Colon (tissue), 2 donors: ENCODE data around the gene TRAPPC5.

Source experiments
- FAIRE-seq: peaks from 2 replicates; lab custom pipeline; 2012; peaks lifted over from hg19 to GRCh38; lab: Jason Lieb, UNC
- donor health status: control.
- donor health status: control.

Gene TRAPPC5

GRCh38 chr19:7645656-7646425 lies 34.8 kb upstream of the TRAPPC5 start:
- FAIRE-seq, result no peak

DNA sequence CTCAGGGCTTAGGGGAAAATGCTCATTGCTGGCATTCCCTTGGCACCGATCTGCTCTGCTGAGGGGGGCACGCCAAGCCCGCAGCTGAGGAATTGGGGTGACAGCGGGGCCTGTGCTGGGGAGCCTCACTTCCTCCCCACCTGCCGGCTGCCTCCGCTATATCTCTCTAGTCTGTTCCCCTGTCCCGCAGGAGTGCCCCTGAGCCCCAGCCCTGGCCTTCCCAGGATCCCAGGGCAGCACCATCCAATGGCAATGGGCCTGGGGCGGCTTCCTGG lies 34.3 kb upstream of the TRAPPC5 start:
- FAIRE-seq, result no peak

- no peak for FAIRE-seq
Measured at GRCh38 chr19:7647156-7647555, 33.5 kb upstream of the TRAPPC5 start.

DNA sequence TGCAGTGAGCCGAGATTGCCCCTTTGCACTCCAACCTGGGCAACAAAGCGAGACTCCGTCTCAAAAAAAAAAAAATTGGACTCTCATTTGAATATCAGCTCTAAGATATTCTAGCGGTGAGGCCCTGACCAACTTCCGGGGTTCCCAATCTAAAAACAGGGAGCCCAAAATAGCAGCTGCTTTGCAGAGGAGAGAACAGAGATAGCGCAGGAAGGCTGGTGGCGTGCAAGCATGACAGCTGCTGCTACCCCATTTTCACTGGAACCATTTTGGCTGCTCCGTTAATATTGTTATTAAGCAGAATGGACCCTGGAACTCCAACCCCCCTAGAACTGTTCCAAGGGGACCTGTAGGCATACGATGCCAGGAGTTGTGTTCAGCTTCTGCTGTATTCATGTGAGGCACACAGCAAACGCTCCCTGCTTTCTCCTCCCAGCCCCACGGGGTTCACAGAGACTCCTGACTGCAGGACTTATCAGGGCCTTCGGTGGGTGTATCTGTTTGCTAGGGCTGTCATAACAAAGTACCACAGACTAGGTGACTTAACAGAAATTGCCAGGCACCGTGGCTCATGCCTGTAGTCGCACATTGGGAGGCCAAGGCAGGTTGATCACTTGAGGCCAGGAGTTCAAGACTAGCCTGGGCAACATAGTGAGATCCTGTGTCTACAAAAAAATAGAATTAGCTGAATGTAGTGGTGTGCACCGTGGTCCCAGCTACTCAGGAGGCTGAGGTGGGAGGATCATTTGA lies 32.2 kb upstream of the TRAPPC5 start:
- FAIRE-seq, result no peak

GRCh38 chr19:7650148-7650547 lies 30.5 kb upstream of the TRAPPC5 start:
- no peak for FAIRE-seq

DNA sequence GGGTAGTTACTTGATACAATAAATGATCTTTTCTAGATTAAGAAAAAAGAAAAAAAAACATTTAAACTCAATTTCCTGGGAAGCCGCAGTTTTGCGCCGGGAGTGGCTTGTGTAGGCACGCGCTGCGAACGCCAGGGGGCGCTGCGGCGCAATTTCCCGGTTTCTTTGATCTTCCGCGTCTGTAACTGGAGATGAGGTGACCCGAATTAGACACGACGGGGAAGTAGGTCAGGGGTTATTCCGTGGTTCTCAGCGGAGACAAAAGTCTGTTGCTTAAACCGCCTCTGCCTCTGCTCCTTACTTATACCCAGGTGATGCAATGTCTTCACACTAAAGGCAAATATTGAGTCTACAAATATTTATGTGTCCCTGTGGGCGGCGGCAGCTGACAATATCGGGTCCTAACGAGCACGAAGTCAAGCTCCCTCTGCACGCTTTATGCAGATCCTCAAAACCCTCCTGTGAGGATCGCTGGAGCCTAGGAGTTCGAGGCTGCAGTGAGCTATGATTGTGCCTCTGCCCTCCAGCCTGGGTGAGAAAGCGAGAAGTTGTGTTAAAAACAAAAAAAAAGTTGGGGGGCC lies 28.5 kb upstream of the TRAPPC5 start:
- no peak for FAIRE-seq

DNA sequence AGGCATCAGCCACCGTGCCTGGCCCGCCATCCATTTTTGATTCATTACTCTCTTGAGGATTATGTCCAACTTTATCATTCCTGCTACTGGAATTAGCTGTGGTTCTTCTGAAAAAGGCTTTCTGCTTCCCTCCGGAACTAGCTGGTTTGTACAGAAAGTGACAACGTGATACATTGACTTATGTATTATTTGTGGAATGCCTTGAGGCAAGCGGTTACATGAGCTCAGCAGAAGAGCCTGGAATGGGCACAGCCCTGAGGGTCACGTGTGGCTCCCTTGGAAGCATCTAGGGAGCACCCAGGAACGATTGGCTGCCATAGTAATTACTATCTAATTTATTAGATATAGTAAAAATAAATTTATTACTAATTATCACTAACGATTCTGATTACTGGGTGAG lies 26.2 kb upstream of the TRAPPC5 start:
- FAIRE-seq, result no peak

DNA sequence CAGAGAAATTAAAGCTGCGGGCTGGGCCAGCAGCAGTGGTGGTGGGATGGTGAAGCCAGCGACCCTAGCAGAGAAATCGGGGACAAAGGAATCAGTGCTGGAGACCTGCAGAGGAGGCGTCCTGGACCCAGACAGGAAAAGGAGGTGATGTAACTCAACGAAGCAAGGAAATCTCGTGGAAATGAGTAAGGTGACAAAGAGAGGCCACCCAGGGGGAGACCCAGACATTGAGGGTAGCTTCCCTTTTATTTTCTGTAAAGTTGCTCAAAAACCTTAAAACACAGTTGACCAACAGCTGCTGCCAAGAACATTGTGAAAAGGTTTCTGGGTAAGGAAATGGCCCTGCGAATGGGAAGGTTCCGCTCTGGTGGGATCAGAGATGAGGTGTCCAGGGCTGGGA lies 25.1 kb upstream of the TRAPPC5 start:
- FAIRE-seq, result no peak

GRCh38 chr19:7657131-7657751 lies 23.4 kb upstream of the TRAPPC5 start:
- no peak for FAIRE-seq

GRCh38 chr19:7658219-7658686 lies 22.4 kb upstream of the TRAPPC5 start:
- FAIRE-seq, result no peak

- no peak for FAIRE-seq
Measured at GRCh38 chr19:7661744-7662538, 18.7 kb upstream of the TRAPPC5 start.

- no peak for FAIRE-seq
Measured at GRCh38 chr19:7662657-7663056, 18.0 kb upstream of the TRAPPC5 start.

DNA sequence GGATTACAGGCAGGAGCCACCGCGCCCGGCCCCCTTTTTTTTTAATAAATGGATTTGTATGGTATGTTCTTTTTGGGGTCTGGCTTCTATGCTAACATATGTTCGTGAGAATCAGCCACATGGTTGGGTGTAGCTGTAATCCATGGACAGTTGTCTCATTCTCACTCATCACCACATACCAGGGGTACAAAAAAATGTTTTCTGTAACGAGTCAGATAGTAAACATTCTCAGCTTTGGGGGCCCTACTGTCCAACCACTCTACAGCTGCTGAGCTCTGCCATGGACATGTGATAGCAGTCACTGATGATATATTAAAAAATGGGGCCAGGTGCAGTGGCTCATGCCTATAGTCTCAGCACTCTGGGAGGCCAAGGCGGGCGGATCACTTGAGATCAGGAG lies 16.9 kb upstream of the TRAPPC5 start:
- FAIRE-seq, result no peak

GRCh38 chr19:7665076-7665475 lies 15.6 kb upstream of the TRAPPC5 start:
- FAIRE-seq, result no peak

GRCh38 chr19:7668842-7669241 lies 11.8 kb upstream of the TRAPPC5 start, which contains the start of gene RETN:
RETN (plus strand) TSS chr19:7669049; CDS start chr19:7669327, 278 bp downstream.
- no peak for FAIRE-seq

DNA sequence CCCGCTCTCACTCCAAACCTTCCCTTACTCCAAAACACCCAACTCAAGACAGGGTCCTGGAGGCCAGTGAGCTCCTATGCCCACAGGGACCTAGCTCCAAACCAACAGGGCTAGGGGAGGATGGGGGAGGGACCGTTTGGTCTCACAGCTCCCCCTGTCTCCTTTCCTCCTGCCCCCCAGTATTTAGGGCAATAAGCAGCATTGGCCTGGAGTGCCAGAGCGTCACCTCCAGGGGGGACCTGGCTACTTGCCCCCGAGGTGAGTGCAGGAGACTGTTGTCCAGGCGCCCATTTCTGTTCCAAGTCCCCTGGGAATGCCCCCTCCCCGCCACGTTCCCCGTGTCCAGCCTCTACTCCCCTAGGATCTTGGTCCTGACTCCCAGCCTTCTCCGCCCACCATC lies 11.0 kb upstream of the TRAPPC5 start:
- FAIRE-seq, result no peak

DNA sequence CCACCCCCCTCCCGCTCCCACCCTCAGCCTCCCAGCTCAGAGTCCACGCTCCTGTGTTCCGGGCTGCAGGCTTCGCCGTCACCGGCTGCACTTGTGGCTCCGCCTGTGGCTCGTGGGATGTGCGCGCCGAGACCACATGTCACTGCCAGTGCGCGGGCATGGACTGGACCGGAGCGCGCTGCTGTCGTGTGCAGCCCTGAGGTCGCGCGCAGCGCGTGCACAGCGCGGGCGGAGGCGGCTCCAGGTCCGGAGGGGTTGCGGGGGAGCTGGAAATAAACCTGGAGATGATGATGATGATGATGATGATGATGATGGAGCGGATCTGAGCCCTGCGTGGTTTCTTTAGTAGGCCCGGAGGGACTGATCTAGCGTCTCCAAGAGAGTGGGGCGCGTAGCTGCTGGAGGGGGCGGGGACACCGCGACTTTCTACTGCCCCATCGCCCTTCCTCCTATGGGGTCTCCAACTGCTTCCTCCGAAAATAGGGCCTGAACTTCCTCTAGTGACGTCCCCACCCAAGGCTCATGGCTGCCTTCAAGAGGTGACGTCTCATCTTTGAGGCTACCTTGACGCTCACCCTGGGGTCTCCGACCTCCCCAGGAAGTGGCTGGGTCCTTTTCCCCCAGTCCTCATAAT lies 10.4 kb upstream of the TRAPPC5 start:
- FAIRE-seq, result no peak

GRCh38 chr19:7670790-7671189 lies 9.8 kb upstream of the TRAPPC5 start:
- no peak for FAIRE-seq

- no peak for FAIRE-seq
Measured at GRCh38 chr19:7672522-7672921, 8.1 kb upstream of the TRAPPC5 start.

DNA sequence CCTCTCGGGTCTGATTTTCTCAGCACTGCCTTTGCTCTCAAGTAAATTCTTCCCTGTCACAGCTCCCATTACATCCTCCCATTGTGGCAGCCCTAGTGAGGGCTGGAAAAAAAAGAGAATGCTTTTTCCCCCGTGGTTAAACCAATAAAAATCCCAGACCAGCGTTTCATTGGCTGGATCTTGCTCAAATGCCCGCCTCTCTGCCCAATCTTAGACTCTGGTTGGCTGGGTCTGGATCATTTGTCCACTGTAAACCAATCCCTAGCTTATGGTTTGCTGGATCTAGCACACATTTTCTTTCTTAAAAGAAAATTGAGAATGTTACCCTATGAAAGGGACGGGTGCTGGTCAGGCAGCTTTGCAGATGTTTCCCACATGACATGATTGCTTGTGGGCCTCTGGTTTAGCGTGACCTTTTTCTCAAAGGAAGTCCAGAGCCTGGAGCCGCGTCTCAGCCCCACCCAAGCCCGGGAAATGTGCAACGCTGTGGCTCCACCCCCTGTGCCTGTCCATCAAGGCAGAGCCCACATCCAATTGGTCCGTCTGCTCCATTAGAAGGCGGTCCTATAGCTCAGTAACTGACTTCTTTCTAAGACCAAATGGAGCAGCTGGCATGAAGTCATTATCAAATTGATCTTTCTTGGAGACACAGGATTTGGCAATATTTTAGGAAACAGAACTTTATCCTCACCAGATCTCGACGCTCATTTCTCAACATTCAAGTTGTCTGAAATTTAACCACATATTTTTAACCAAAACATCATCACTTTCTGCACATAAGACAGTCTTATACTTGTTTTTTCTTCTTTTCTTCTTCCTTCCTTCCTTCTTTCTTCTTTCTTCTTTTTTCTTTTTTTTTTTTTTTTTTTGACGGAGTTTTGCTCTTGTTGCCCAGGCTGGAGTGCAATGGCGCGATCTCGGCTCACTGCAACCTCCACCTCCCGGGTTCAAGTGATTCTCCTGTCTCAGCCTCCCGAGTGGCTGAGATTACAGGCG lies 6.3 kb upstream of the TRAPPC5 start:
- no peak for FAIRE-seq
